ENCODE results near the gene ADAMTSL3. TPM values are rescaled to one million over a fixed set of nuclear protein-coding genes. Genes with fewer than 3 reads are reported as not detected.

Gene ADAMTSL3
- total RNA-seq, 1 donor from 2014 or later: 0.32 TPM

GRCh38 chr15:83887404-83887803, 233.5 kb downstream of the ADAMTSL3 start:
- Mint-ChIP-seq H3K9me3 (ENCODE audit: unreplicated experiment) (no peaks in the 10 kb centered on the region), H3K27me3 (ENCODE audit: unreplicated experiment) (peaks cover 4% of the 10 kb centered on the region), H3K36me3 (ENCODE audit: unreplicated experiment) (no peaks in the 10 kb centered on the region), H3K4me1 (ENCODE audit: low read depth, unreplicated experiment) (no peaks in the 10 kb centered on the region), H3K4me3 (ENCODE audit: unreplicated experiment) (no peak overlapping the region), H3K27ac (ENCODE audit: unreplicated experiment) (no peak overlapping the region)
- TF ChIP-seq, protein P1, sequence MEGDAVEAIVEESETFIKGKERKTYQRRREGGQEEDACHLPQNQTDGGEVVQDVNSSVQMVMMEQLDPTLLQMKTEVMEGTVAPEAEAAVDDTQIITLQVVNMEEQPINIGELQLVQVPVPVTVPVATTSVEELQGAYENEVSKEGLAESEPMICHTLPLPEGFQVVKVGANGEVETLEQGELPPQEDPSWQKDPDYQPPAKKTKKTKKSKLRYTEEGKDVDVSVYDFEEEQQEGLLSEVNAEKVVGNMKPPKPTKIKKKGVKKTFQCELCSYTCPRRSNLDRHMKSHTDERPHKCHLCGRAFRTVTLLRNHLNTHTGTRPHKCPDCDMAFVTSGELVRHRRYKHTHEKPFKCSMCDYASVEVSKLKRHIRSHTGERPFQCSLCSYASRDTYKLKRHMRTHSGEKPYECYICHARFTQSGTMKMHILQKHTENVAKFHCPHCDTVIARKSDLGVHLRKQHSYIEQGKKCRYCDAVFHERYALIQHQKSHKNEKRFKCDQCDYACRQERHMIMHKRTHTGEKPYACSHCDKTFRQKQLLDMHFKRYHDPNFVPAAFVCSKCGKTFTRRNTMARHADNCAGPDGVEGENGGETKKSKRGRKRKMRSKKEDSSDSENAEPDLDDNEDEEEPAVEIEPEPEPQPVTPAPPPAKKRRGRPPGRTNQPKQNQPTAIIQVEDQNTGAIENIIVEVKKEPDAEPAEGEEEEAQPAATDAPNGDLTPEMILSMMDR (IDR thresholded peaks at IDR 0.05; ENCODE audit: partially characterized antibody, unreplicated experiment): no peak
- no peak for DNase-seq

DNA sequence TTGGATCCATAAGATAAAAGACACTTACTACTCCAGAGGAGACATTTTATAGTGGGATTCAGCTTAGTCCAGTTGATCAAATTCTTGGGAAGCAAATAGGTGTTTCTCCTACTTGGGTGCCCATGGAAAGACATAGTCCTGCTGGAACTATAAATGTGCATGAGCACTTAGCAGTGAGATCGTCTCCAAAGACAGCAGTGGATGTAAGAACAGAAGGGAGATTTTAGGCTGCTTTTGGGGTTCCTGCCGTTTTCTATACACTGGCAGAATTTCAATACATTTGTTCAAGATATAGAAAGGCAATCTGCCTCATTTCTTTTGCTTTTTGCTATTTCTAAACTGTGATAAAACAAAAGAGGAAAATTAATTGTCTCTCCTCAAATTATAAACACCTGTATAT, 234.0 kb downstream of the ADAMTSL3 start:
- H3K4me3 Mint-ChIP-seq (ENCODE audit: unreplicated experiment): no peak overlapping the region
- DNase-seq: no peak
- TF ChIP-seq, protein P1 (IDR thresholded peaks at IDR 0.05; ENCODE audit: partially characterized antibody, unreplicated experiment): no peak
- H3K36me3 Mint-ChIP-seq (ENCODE audit: unreplicated experiment): no peaks in the 10 kb centered on the region
- H3K4me1 Mint-ChIP-seq (ENCODE audit: low read depth, unreplicated experiment): no peaks in the 10 kb centered on the region
- H3K27me3 Mint-ChIP-seq (ENCODE audit: unreplicated experiment): peaks cover 4% of the 10 kb centered on the region
- no peaks in the 10 kb centered on the region for H3K9me3 Mint-ChIP-seq (ENCODE audit: unreplicated experiment)
- H3K27ac Mint-ChIP-seq (ENCODE audit: unreplicated experiment): no peak overlapping the region

DNA sequence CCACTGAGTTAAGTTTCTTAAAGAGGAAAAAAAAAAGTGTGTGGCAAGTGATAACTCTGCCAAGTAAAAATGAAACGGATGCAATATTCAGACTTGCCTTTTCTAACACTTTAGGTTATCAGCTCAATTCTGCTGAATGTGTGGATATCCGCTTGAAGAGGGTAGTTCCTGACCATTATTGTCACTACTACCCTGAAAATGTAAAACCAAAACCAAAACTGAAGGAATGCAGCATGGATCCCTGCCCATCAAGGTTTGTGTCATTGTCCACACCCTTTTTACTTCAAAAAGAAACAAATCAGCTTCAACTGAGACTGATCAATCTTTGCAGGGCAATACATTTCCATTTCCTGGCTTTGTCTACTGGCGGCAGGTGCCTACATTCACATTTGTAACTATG, 236.1 kb downstream of the ADAMTSL3 start:
- no peaks in the 10 kb centered on the region for H3K36me3 Mint-ChIP-seq (ENCODE audit: unreplicated experiment)
- H3K4me3 Mint-ChIP-seq (ENCODE audit: unreplicated experiment): no peak overlapping the region
- H3K9me3 Mint-ChIP-seq (ENCODE audit: unreplicated experiment): no peaks in the 10 kb centered on the region
- TF ChIP-seq, protein P1 (IDR thresholded peaks at IDR 0.05; ENCODE audit: partially characterized antibody, unreplicated experiment): no peak
- peaks cover 4% of the 10 kb centered on the region for H3K27me3 Mint-ChIP-seq (ENCODE audit: unreplicated experiment)
- H3K27ac Mint-ChIP-seq (ENCODE audit: unreplicated experiment): no peak overlapping the region
- no peaks in the 10 kb centered on the region for H3K4me1 Mint-ChIP-seq (ENCODE audit: low read depth, unreplicated experiment)
- DNase-seq: no peak

- Mint-ChIP-seq H3K27me3 (ENCODE audit: unreplicated experiment) (peaks cover 4% of the 10 kb centered on the region), H3K9me3 (ENCODE audit: unreplicated experiment) (no peaks in the 10 kb centered on the region), H3K36me3 (ENCODE audit: unreplicated experiment) (no peaks in the 10 kb centered on the region), H3K4me1 (ENCODE audit: low read depth, unreplicated experiment) (no peaks in the 10 kb centered on the region), H3K4me3 (ENCODE audit: unreplicated experiment) (no peak overlapping the region), H3K27ac (ENCODE audit: unreplicated experiment) (no peak overlapping the region)
- TF ChIP-seq, protein P1 (IDR thresholded peaks at IDR 0.05; ENCODE audit: partially characterized antibody, unreplicated experiment): no peak
- no peak for DNase-seq
These were observed 236.7 kb downstream of the ADAMTSL3 start for GRCh38 chr15:83890587-83890986.

DNA sequence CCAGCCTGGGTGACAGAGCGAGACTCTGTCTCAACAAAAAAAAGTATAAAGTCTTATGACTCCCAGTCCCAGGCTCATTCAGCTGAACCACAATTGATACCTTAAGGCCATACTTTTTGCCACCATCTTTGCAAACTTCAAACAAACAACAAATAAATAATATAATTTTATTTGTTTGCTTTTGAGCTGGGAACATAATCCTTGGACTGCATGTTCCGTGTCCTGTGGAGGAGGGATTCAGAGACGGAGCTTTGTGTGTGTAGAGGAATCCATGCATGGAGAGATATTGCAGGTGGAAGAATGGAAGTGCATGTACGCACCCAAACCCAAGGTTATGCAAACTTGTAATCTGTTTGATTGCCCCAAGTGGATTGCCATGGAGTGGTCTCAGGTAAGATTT, 238.6 kb downstream of the ADAMTSL3 start:
- H3K4me3 Mint-ChIP-seq (ENCODE audit: unreplicated experiment): no peak overlapping the region
- no peaks in the 10 kb centered on the region for H3K9me3 Mint-ChIP-seq (ENCODE audit: unreplicated experiment)
- no peak for DNase-seq
- H3K27ac Mint-ChIP-seq (ENCODE audit: unreplicated experiment): no peak overlapping the region
- H3K4me1 Mint-ChIP-seq (ENCODE audit: low read depth, unreplicated experiment): no peaks in the 10 kb centered on the region
- H3K27me3 Mint-ChIP-seq (ENCODE audit: unreplicated experiment): peaks cover 4% of the 10 kb centered on the region
- no peaks in the 10 kb centered on the region for H3K36me3 Mint-ChIP-seq (ENCODE audit: unreplicated experiment)
- TF ChIP-seq, protein P1 (IDR thresholded peaks at IDR 0.05; ENCODE audit: partially characterized antibody, unreplicated experiment): no peak

Data from glutamatergic neuron (in vitro differentiated cells).